ENCODE data around the gene ACAA2.

ACAA2 gene

GRCh38 chr18:49762191-49763077 lies 50.9 kb downstream of the ACAA2 start:
- DNase-seq = no peak

- DNase-seq = no peak
Measured at GRCh38 chr18:49761771-49762170, 51.6 kb downstream of the ACAA2 start.

- no peak for DNase-seq
Measured at GRCh38 chr18:49758263-49758610, 55.1 kb downstream of the ACAA2 start.

- no peak for DNase-seq
Measured at GRCh38 chr18:49757513-49758262, 55.6 kb downstream of the ACAA2 start.

- DNase-seq = no peak
Measured at GRCh38 chr18:49756671-49757362, 56.5 kb downstream of the ACAA2 start.

GRCh38 chr18:49756135-49756534 lies 57.2 kb downstream of the ACAA2 start:
- no peak for DNase-seq

GRCh38 chr18:49755489-49755888 lies 57.8 kb downstream of the ACAA2 start:
- DNase-seq = no peak

GRCh38 chr18:49754866-49755265 lies 58.5 kb downstream of the ACAA2 start:
- DNase-seq = no peak

- DNase-seq = no peak
Measured at GRCh38 chr18:49753643-49754042, 59.7 kb downstream of the ACAA2 start.

GRCh38 chr18:49752095-49752457 lies 61.3 kb downstream of the ACAA2 start:
- DNase-seq = no peak

GRCh38 chr18:49751427-49752094 lies 61.8 kb downstream of the ACAA2 start:
- no peak for DNase-seq

GRCh38 chr18:49749563-49749962 lies 63.8 kb downstream of the ACAA2 start:
- DNase-seq = no peak

- no peak for DNase-seq
Measured at GRCh38 chr18:49747876-49748275, 65.5 kb downstream of the ACAA2 start.

- DNase-seq = no peak
Measured at GRCh38 chr18:49745045-49746014, 68.0 kb downstream of the ACAA2 start.

GRCh38 chr18:49744376-49745008 lies 68.8 kb downstream of the ACAA2 start:
- DNase-seq = no peak

- DNase-seq = no peak
Measured at GRCh38 chr18:49743117-49743567, 70.2 kb downstream of the ACAA2 start.

GRCh38 chr18:49742316-49743116 lies 70.8 kb downstream of the ACAA2 start:
- DNase-seq = no peak

- DNase-seq = no peak
Measured at GRCh38 chr18:49739275-49739674, 74.1 kb downstream of the ACAA2 start.

GRCh38 chr18:49738721-49739120 lies 74.6 kb downstream of the ACAA2 start:
- DNase-seq = no peak

- DNase-seq = no peak
Measured at GRCh38 chr18:49734836-49735235, 78.5 kb downstream of the ACAA2 start.

All from eye (tissue), 1 donor.